HT-29 (cell line): ENCODE data around the gene MALT1. TPM values are rescaled to one million over a fixed set of nuclear protein-coding genes. Genes with fewer than 3 reads are reported as not detected.

Experiments
- DNase-seq: peaks from one replicate; pipeline ENCODE4 v3.0.0-alpha.2; 2015; ENCODE audit warnings: low spot score
- total RNA-seq: library from RNA; depleted of rRNA; stranded (reverse); fragments of >200 nt; shearing (Covaris generic); gene quantifications from 2 replicates; pipeline ENCODE4 v1.2.3, GENCODE V29; 2014

MALT1 gene
- total RNA-seq, 1 experiment from 2014 or later, result 5.6 TPM

GRCh38 chr18:58653814-58654509, 17.3 kb upstream of the MALT1 start:
- DNase-seq, result no peak

- no peak for DNase-seq
Measured at GRCh38 chr18:58654896-58655614, 16.2 kb upstream of the MALT1 start.

GRCh38 chr18:58657081-58657480, 14.2 kb upstream of the MALT1 start:
- DNase-seq, result no peak

- no peak for DNase-seq
Measured at GRCh38 chr18:58657494-58657893, 13.8 kb upstream of the MALT1 start.

GRCh38 chr18:58659691-58660090, 11.6 kb upstream of the MALT1 start:
- no peak for DNase-seq

GRCh38 chr18:58660915-58661314, 10.3 kb upstream of the MALT1 start:
- no peak for DNase-seq

GRCh38 chr18:58661423-58661822, 9.8 kb upstream of the MALT1 start:
- no peak for DNase-seq

GRCh38 chr18:58662118-58662517, 9.1 kb upstream of the MALT1 start:
- DNase-seq, result no peak

GRCh38 chr18:58666176-58666575, 5.1 kb upstream of the MALT1 start:
- no peak for DNase-seq

GRCh38 chr18:58668211-58668610, 3.1 kb upstream of the MALT1 start:
- no peak for DNase-seq

GRCh38 chr18:58668897-58669296, 2.4 kb upstream of the MALT1 start:
- peak; percentile 4 for DNase-seq

GRCh38 chr18:58669731-58670378, 1.4 kb upstream of the MALT1 start:
- DNase-seq, result peak; percentile 34

GRCh38 chr18:58670404-58671110, 708 bp upstream of the MALT1 start:
- no peak for DNase-seq

GRCh38 chr18:58671632-58672564, 633 bp downstream of the MALT1 start:
- peak; percentile 20 for DNase-seq

- DNase-seq, result no peak
Measured at GRCh38 chr18:58674159-58674558, 2.9 kb downstream of the MALT1 start.

GRCh38 chr18:58674863-58675472, 3.7 kb downstream of the MALT1 start:
- DNase-seq, result no peak

- DNase-seq, result no peak
Measured at GRCh38 chr18:58676270-58676669, 5.0 kb downstream of the MALT1 start.

GRCh38 chr18:58682429-58683069, 11.3 kb downstream of the MALT1 start:
- peak; percentile 61 for DNase-seq

GRCh38 chr18:58687871-58688308, 16.6 kb downstream of the MALT1 start:
- DNase-seq, result no peak

- DNase-seq, result no peak
Measured at GRCh38 chr18:58690259-58690658, 19.0 kb downstream of the MALT1 start.
